ENCODE data around the gene QKI. TPM values are rescaled to one million over a fixed set of nuclear protein-coding genes. Genes with fewer than 3 reads are reported as not detected.
"Not testable (repeated sequence)": the region's sequence is repeated elsewhere in the genome, so short reads cannot be mapped to it uniquely, and the experiment has no call there.

The QKI gene
- polyA plus RNA-seq, 1 donor = 225 TPM

- peak; percentile 87 for DNase-seq
These were observed 987 bp upstream of the QKI start for GRCh38 chr6:163413345-163414116.

- DNase-seq = no peak
These were observed 565 bp downstream of the QKI start for GRCh38 chr6:163414946-163415619.

- DNase-seq = no peak
These were observed 1.4 kb downstream of the QKI start for GRCh38 chr6:163415620-163416556.

- DNase-seq = peak; percentile 90
These were observed 2.2 kb downstream of the QKI start for GRCh38 chr6:163416557-163417253.

GRCh38 chr6:163417595-163417994, 3.1 kb downstream of the QKI start:
- DNase-seq = no peak

GRCh38 chr6:163418311-163419029, 4.0 kb downstream of the QKI start:
- no peak for DNase-seq

- no peak for DNase-seq
These were observed 5.1 kb downstream of the QKI start for GRCh38 chr6:163419413-163420288.

- no peak for DNase-seq
These were observed 5.7 kb downstream of the QKI start for GRCh38 chr6:163420289-163420614.

GRCh38 chr6:163422550-163422949, 8.0 kb downstream of the QKI start:
- no peak for DNase-seq

GRCh38 chr6:163423696-163424095, 9.2 kb downstream of the QKI start:
- DNase-seq = no peak

- peak; percentile 66 for DNase-seq
These were observed 13.2 kb downstream of the QKI start for GRCh38 chr6:163427498-163428254.

- DNase-seq = no peak
These were observed 13.9 kb downstream of the QKI start for GRCh38 chr6:163428373-163428772.

- DNase-seq = no peak
These were observed 15.4 kb downstream of the QKI start for GRCh38 chr6:163429858-163430448.

- no peak for DNase-seq
These were observed 17.8 kb downstream of the QKI start for GRCh38 chr6:163432300-163432699.

- DNase-seq = not testable (repeated sequence)
These were observed 19.0 kb downstream of the QKI start for GRCh38 chr6:163433486-163433885.

- DNase-seq = no peak
These were observed 20.5 kb downstream of the QKI start for GRCh38 chr6:163435023-163435422.

- DNase-seq = no peak
These were observed 22.3 kb downstream of the QKI start for GRCh38 chr6:163436843-163437242.

- DNase-seq = no peak
These were observed 22.9 kb downstream of the QKI start for GRCh38 chr6:163437466-163437865.

GRCh38 chr6:163438298-163438939, 23.9 kb downstream of the QKI start:
- DNase-seq = no peak
